SU-DHL-6 (cell line): ENCODE measurements around the gene RCAN1.

Experiments
- EZH2phosphoT487 ChIP-seq: fragments of 200-600 bp; sonication (generic), shearing (Covaris generic); conservative IDR thresholded peaks from 2 replicates; pipeline ENCODE4 v1.6.1; 2018; ENCODE audit warnings: mild to moderate bottlenecking, antibody characterized with exemption, low read length, moderate library complexity, mixed read lengths
- TF ChIP-seq, protein P1 (sequence below): fragments of 200-600 bp; sonication (generic); IDR thresholded peaks from one replicate; pipeline ENCODE4 v1.5.1; 2017; ENCODE audit warnings: antibody characterized with exemption, mild to moderate bottlenecking, low read length, moderate library complexity; ENCODE audit not compliant: insufficient read depth, poor library complexity, severe bottlenecking

DNA sequence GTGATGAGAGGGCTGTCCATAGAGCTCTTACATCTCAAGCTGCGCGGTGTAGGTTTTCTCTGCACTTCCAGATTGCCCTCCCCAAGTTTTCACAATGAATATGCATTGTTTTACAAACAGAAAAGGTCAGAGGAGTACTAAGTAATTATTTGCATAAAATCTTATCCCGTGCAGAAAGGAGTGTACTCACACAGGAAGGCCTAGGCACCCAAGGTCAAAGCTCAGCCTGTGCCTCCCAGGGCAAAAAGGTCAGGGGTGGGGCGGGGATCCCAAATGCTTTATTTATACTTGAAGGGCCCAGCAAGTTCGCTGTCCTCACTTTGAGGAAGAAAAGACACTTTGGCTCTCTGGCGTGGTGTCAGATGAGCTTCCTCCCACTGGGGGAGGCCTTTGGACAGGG lies 92.6 kb downstream of the RCAN1 start:
- TF ChIP-seq, protein P1, sequence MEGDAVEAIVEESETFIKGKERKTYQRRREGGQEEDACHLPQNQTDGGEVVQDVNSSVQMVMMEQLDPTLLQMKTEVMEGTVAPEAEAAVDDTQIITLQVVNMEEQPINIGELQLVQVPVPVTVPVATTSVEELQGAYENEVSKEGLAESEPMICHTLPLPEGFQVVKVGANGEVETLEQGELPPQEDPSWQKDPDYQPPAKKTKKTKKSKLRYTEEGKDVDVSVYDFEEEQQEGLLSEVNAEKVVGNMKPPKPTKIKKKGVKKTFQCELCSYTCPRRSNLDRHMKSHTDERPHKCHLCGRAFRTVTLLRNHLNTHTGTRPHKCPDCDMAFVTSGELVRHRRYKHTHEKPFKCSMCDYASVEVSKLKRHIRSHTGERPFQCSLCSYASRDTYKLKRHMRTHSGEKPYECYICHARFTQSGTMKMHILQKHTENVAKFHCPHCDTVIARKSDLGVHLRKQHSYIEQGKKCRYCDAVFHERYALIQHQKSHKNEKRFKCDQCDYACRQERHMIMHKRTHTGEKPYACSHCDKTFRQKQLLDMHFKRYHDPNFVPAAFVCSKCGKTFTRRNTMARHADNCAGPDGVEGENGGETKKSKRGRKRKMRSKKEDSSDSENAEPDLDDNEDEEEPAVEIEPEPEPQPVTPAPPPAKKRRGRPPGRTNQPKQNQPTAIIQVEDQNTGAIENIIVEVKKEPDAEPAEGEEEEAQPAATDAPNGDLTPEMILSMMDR, result no peak
- no peak for TF ChIP-seq EZH2phosphoT487
